Endometrium (tissue), 2 donors: ENCODE measurements around the gene COL8A1.

Experiments
- FAIRE-seq: peaks from 2 replicates; lab custom pipeline; 2012; peaks lifted over from hg19 to GRCh38; lab: Jason Lieb, UNC
- donor health status: control.
- donor health status: control.

Gene COL8A1

DNA sequence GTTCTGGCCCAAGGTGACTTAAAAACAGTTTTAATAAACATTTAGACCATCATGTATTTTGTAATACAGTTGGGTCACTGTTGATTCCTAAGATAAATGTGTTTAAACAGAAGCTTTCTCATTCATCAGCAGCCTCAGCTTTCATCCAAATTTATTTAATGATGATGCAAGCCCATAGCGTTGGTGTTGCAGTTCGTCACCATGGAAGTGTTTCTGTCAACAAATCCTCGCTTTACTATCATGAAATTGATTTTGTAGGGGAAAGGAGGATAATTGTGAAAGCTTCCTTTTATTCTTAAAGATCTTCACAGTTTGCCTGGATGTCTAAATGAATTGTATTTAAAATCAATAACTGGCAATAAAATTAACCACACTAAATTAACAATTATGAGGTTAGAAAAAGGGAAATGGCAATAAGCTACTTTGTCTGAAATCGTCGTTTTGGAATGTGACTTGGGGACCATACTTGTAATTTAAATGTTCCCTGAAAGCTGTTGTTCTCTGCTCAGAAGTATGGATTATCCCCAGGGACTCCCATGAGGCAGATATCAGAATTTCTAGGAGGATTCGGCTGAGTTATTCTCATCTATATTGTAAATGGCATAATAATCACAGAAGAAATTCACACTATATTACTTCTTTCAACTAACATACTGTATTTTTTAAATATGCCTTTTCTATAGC lies 208.2 kb downstream of the COL8A1 start:
- FAIRE-seq, result no peak

DNA sequence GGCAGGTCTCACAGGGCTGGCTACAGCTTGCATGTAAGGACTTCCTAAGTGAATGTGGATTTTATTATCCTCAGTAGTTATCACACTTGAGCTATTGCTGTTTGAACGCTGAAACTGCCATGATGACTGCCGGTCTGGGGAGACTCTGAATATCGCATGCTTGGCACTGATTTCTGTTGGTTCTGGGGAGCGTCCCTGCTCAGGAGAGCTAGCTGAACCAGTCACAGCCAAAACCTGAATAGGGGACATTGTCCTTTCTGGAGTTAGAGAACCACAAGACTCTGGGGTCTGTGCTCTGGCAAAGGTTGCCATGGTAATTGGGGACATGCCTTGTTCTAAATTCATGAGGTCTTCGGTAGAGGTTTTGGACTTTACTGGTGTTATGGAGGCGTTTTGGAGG lies 210.0 kb downstream of the COL8A1 start:
- no peak for FAIRE-seq
